HL-60/S4 treated with phorbol 12-myristate 13-acetate at 8.2 ng/mL for 4 days and 3 days (cell line): ENCODE data around the gene ZFYVE21.

Experiments
- in situ Hi-C: fragments of 300-500 bp; cut with MboI; formaldehyde crosslinking; loops from 2 replicates; pipeline ENCODE4 v1.15.0; 2022; ENCODE audit warnings: low sequenced_read_pairs

Gene ZFYVE21

GRCh38 chr14:103721334-103722120 lies 5.9 kb downstream of the ZFYVE21 start:
- in situ Hi-C loops = no loop called here

GRCh38 chr14:103723748-103724081 lies 8.1 kb downstream of the ZFYVE21 start:
- in situ Hi-C loops = no loop called here

GRCh38 chr14:103724116-103724515 lies 8.5 kb downstream of the ZFYVE21 start:
- in situ Hi-C loops = no loop called here

GRCh38 chr14:103725001-103725682 lies 9.5 kb downstream of the ZFYVE21 start:
- in situ Hi-C loops = no loop called here

GRCh38 chr14:103725739-103726395 lies 10.3 kb downstream of the ZFYVE21 start:
- in situ Hi-C loops = no loop called here

- in situ Hi-C loops = no loop called here
These were observed 10.9 kb downstream of the ZFYVE21 start for GRCh38 chr14:103726474-103726873.

- in situ Hi-C loops = no loop called here
These were observed 11.8 kb downstream of the ZFYVE21 start for GRCh38 chr14:103727313-103727980.

GRCh38 chr14:103728141-103728540 lies 12.5 kb downstream of the ZFYVE21 start:
- in situ Hi-C loops = no loop called here

- in situ Hi-C loops = no loop called here
These were observed 13.1 kb downstream of the ZFYVE21 start for GRCh38 chr14:103728721-103729120.

GRCh38 chr14:103729496-103730448 lies 14.2 kb downstream of the ZFYVE21 start:
- in situ Hi-C loops = no loop called here

GRCh38 chr14:103730490-103731035 lies 15.0 kb downstream of the ZFYVE21 start:
- in situ Hi-C loops = no loop called here

GRCh38 chr14:103731481-103731880 lies 15.9 kb downstream of the ZFYVE21 start:
- in situ Hi-C loops = no loop called here

GRCh38 chr14:103731916-103732867 lies 16.6 kb downstream of the ZFYVE21 start:
- in situ Hi-C loops = no loop called here

GRCh38 chr14:103732868-103733620 lies 17.4 kb downstream of the ZFYVE21 start:
- in situ Hi-C loops = no loop called here

GRCh38 chr14:103733651-103734050 lies 18.0 kb downstream of the ZFYVE21 start:
- in situ Hi-C loops = no loop called here

- in situ Hi-C loops = no loop called here
These were observed 18.7 kb downstream of the ZFYVE21 start for GRCh38 chr14:103734081-103734888.

- in situ Hi-C loops = no loop called here
These were observed 19.4 kb downstream of the ZFYVE21 start for GRCh38 chr14:103735022-103735421.
